Measurements from ENCODE around the gene GCA. TPM values are rescaled to one million over a fixed set of nuclear protein-coding genes. Genes with fewer than 3 reads are reported as not detected.

The GCA gene
- total and polyA plus RNA-seq, 2 of the 13 experiments (the other 11 are each of a cell fraction or from before 2014, with no cell fraction given), result 42.0 to 48.3 TPM

DNA sequence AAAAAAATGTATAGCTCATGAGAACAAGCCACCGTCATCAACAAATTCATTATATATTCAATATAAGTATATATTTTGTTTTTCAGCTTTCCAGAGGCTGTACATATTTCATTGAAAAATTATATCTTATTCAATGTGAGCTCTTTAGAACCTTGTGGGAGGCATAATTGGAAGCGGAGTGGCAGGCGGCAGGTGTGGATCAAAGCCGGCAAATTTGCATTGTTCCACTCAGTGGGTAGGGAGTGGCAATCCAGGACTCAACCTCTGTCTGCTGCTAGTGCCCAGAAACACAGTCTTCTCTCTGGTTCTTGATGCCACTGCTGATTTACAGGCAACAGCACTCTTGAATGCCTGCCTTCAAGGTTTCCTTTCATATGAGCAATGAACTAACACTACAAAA lies 46.9 kb downstream of the GCA start (continued):
- TF ChIP-seq USF2 (IDR thresholded peaks at IDR 0.05; ENCODE audit: low read depth, low read length) (no peak), USF2 (CRISPR knock-in tag; IDR thresholded peaks at IDR 0.05; ENCODE audit: borderline replicate concordance) (no peak), ZNF543 (CRISPR knock-in tag; IDR thresholded peaks at IDR 0.05) (no peak), ZNF570 (CRISPR knock-in tag; IDR thresholded peaks at IDR 0.05; ENCODE audit: borderline replicate concordance) (no peak), DMAP1 (CRISPR knock-in tag; IDR thresholded peaks at IDR 0.05) (no peak)
- TF ChIP-seq, protein P1, sequence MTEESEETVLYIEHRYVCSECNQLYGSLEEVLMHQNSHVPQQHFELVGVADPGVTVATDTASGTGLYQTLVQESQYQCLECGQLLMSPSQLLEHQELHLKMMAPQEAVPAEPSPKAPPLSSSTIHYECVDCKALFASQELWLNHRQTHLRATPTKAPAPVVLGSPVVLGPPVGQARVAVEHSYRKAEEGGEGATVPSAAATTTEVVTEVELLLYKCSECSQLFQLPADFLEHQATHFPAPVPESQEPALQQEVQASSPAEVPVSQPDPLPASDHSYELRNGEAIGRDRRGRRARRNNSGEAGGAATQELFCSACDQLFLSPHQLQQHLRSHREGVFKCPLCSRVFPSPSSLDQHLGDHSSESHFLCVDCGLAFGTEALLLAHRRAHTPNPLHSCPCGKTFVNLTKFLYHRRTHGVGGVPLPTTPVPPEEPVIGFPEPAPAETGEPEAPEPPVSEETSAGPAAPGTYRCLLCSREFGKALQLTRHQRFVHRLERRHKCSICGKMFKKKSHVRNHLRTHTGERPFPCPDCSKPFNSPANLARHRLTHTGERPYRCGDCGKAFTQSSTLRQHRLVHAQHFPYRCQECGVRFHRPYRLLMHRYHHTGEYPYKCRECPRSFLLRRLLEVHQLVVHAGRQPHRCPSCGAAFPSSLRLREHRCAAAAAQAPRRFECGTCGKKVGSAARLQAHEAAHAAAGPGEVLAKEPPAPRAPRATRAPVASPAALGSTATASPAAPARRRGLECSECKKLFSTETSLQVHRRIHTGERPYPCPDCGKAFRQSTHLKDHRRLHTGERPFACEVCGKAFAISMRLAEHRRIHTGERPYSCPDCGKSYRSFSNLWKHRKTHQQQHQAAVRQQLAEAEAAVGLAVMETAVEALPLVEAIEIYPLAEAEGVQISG (CRISPR knock-in tag; IDR thresholded peaks at IDR 0.05), result no peak

DNA sequence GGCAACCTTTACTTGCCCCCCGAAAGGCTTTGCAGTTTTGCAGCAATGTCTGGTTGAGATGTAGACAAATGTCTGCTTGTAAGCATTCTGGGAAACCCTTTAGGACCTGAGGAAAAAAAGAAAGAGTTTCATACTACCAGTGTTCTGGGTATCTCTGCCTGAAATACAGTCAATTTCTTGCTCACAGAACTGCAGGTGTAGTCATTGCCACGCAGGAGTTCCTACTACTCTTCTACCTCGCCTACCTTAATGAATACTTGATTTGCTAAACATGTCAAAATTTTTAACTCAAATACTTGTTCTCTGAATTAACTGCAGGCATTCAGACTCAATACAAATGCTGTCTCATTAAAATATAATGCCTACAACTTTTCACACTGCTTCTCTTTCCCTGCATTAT lies 56.4 kb downstream of the GCA start:
- no peak overlapping the region for H2AFZ ChIP-seq (ENCODE audit: low read length)
- TF ChIP-seq SYNCRIP (IDR thresholded peaks at IDR 0.05; ENCODE audit: insufficient read depth, low read depth, low read length) (no peak), FOSL1 (CRISPR knock-in tag; IDR thresholded peaks at IDR 0.05; ENCODE audit: borderline replicate concordance) (no peak), SATB2 (CRISPR knock-in tag; IDR thresholded peaks at IDR 0.05) (no peak), ZFYVE20 (CRISPR knock-in tag; IDR thresholded peaks at IDR 0.05; ENCODE audit: borderline replicate concordance, low read depth) (no peak)
- no peak overlapping the region for H3K27ac ChIP-seq (ENCODE audit: extremely low read length, insufficient read depth, low read length)
- no TSS peak for BruUV-seq (replicated peaks)
- H3K9me3 ChIP-seq (ENCODE audit: low read length), result no peaks in the 10 kb centered on the region
- no peak for ATAC-seq
- no peak overlapping the region for H3K4me2 ChIP-seq (ENCODE audit: low read depth, low read length)
- no peak for FAIRE-seq
- H3K4me3 ChIP-seq (replicated peaks in 1 of 3; ENCODE audit: insufficient read depth in 1 of 3, low read depth in 2 of 3, low read length in 3 of 3), result no peak overlapping the region
- in situ Hi-C loops (cut with HindIII; ENCODE audit: extremely low pct_ligation_motif_present, low pct_unique_long_range_greater_than_20kb), result no loop called here
- H3K9ac ChIP-seq (ENCODE audit: insufficient read depth, low read depth, low read length), result no peak overlapping the region
- no peaks in the 10 kb centered on the region; a peak in 1 of 5 replicates for H3K27me3 ChIP-seq (ENCODE audit: control insufficient read depth in 1 of 2, insufficient read depth in 2 of 2, low read length in 2 of 2)
- H3K36me3 ChIP-seq (replicated peaks in 1 of 2; ENCODE audit: control insufficient read depth in 1 of 2, insufficient read depth in 2 of 2, low read length in 2 of 2), result no peaks in the 10 kb centered on the region
- no peaks in the 10 kb centered on the region for H4K20me1 ChIP-seq (ENCODE audit: insufficient read depth, low read length)
- intact Hi-C loops (cut with micrococcal nuclease; ENCODE audit: unreplicated experiment), result no loop called here
- CTCF ChIA-PET (ENCODE audit: low intra/inter-chr PET ratio, low total read pairs), result no interaction called here
- H3K4me1 ChIP-seq (ENCODE audit: insufficient read depth, low read length), result no peaks in the 10 kb centered on the region
- POLR2A ChIA-PET, result no interaction called here
- 1% methylated on average over 3 of the region's 3 CpGs for WGBS (ENCODE audit: low lambda C conversion rate)
- no peak for DNase-seq (ENCODE audit: low spot score)
- H3K79me2 ChIP-seq (ENCODE audit: insufficient read depth, low read length), result no peaks in the 10 kb centered on the region
